ENCODE data around the gene FADS6.

- TF ChIP-seq CTCF (optimal IDR thresholded peaks at IDR 0.05 in 1 of 3, IDR thresholded peaks at IDR 0.05 in 1 of 3, conservative IDR thresholded peaks at IDR 0.05 in 1 of 3; ENCODE audit: extremely low read depth in 1 of 3, insufficient read depth in 2 of 3, low read length in 3 of 3) (no peak), EZH2 (IDR thresholded peaks at IDR 0.05; ENCODE audit: low read length) (peak; percentile 16)
These were observed 1.2 kb downstream of the FADS6 start for GRCh38 chr17:74892013-74892841.

Measured in keratinocyte (primary cell).